Fibroblast of pulmonary artery (primary cell): ENCODE measurements around the gene DENND1A.

Source experiments
- DNase-seq: peaks from one replicate; pipeline ENCODE4 v3.0.0-alpha.2; 2010; ENCODE audit warnings: low read depth
- H3K4me3 ChIP-seq: replicated peaks from 2 replicates; pipeline ENCODE4 v1.5.1; 2011; ENCODE audit warnings: low read depth, mild to moderate bottlenecking, control low read depth, low read length, moderate library complexity
- CTCF ChIP-seq: IDR thresholded peaks from 2 replicates; pipeline ENCODE4 v1.5.1; 2011; ENCODE audit warnings: mild to moderate bottlenecking, control low read depth, low read length, inconsistent platforms; ENCODE audit errors: missing control alignments

Gene DENND1A

GRCh38 chr9:123391946-123392345 is 538.0 kb downstream of the DENND1A start:
- no peak for DNase-seq
- no peak for TF ChIP-seq CTCF
- H3K4me3 ChIP-seq = no peak overlapping the region

DNA sequence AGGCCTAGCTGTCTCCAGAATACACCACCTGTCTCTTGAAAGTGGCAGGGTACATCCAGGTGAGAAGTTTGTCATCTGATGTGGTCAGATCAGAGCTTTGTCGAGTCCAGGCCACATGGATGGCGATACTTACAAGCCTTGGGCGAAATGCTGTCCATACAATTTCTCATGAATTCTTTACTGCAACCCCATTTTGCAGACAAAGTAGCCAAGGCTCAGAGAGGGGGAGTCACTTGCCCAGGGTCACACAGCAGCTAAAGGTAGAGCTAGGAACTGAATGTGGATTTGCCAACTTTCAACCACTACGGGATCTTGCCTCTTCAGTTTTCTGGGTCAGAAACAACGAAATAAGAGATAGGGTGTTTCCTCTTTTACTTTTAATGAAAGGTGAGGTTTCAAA is 538.7 kb downstream of the DENND1A start:
- DNase-seq = no peak
- TF ChIP-seq CTCF = no peak
- H3K4me3 ChIP-seq = no peak overlapping the region

- H3K4me3 ChIP-seq = no peak overlapping the region
- TF ChIP-seq CTCF = no peak
- DNase-seq = no peak
Observed at GRCh38 chr9:123390337-123391135, 539.4 kb downstream of the DENND1A start.

- DNase-seq = no peak
- TF ChIP-seq CTCF = no peak
- no peak overlapping the region for H3K4me3 ChIP-seq
Observed at GRCh38 chr9:123389698-123390097, 540.2 kb downstream of the DENND1A start.

- H3K4me3 ChIP-seq = no peak overlapping the region
- TF ChIP-seq CTCF = no peak
- no peak for DNase-seq
Observed at GRCh38 chr9:123389070-123389469, 540.9 kb downstream of the DENND1A start.

GRCh38 chr9:123387686-123388085 is 542.2 kb downstream of the DENND1A start:
- no peak for DNase-seq
- H3K4me3 ChIP-seq = no peak overlapping the region
- no peak for TF ChIP-seq CTCF

GRCh38 chr9:123383512-123384170 is 546.3 kb downstream of the DENND1A start:
- H3K4me3 ChIP-seq = no peak overlapping the region
- no peak for DNase-seq

More at GRCh38 chr9:123383512-123384170, 546.3 kb downstream of the DENND1A start:
- TF ChIP-seq CTCF = no peak
